ENCODE results near the gene PTPN3. TPM values are rescaled to one million over a fixed set of nuclear protein-coding genes. Genes with fewer than 3 reads are reported as not detected.

Gene PTPN3
- polyA plus RNA-seq, 3 donors: not detected

GRCh38 chr9:109391176-109391575, 106.9 kb downstream of the PTPN3 start:
- Histone ChIP-seq H3K27me3 (ENCODE audit: control insufficient read depth in 2 of 2, insufficient read depth in 2 of 2, low read length in 2 of 2) (peaks cover 0 to 3% of the 10 kb centered on the region in 2 donors), H3K79me2 (ENCODE audit: insufficient read depth, low read length) (no peaks in the 10 kb centered on the region), H3K4me3 (replicated peaks in 1 of 3; ENCODE audit: low read depth in 2 of 3, low read length in 3 of 3) (no peak overlapping the region), H3K9ac (ENCODE audit: insufficient read depth, low read length, poor library complexity, severe bottlenecking) (no peak overlapping the region), H2AFZ (ENCODE audit: insufficient read depth, low read depth, low read length, poor library complexity, severe bottlenecking) (no peak overlapping the region), H3K4me1 (ENCODE audit: control insufficient read depth in 1 of 2, insufficient read depth in 2 of 2, low read length in 2 of 2) (no peaks in the 10 kb centered on the region), H3K36me3 (replicated peaks in 1 of 2; ENCODE audit: control insufficient read depth in 1 of 2, insufficient read depth in 2 of 2, low read length in 2 of 2) (no peaks in the 10 kb centered on the region), H3K27ac (ENCODE audit: low read depth in 1 of 2, low read length in 2 of 2) (no peak overlapping the region), H3K9me3 (replicated peaks in 1 of 2; ENCODE audit: control insufficient read depth in 1 of 2, insufficient read depth in 1 of 2, low read length in 2 of 2) (no peaks in the 10 kb centered on the region), H4K20me1 (ENCODE audit: insufficient read depth, low read length) (no peaks in the 10 kb centered on the region), H3K4me2 (replicated peaks; ENCODE audit: extremely low read depth, low read length, poor library complexity, severe bottlenecking) (no peak overlapping the region)
- no peak for TF ChIP-seq CTCF (IDR thresholded peaks at IDR 0.05)
- H3K9me3 Mint-ChIP-seq: peaks cover 0 to 3% (median 0%) of the 10 kb centered on the region in 7 donors
- DNase-seq: no peak
- WGBS (ENCODE audit: insufficient coverage): 95% methylated on average over 3 of the region's 10 CpGs
- H3K4me1 Mint-ChIP-seq: no peaks in the 10 kb centered on the region
- intact Hi-C loops (cut with micrococcal nuclease): no loop called here
- H3K27ac Mint-ChIP-seq: no peak overlapping the region
- peaks cover 10 to 33% (median 16%) of the 10 kb centered on the region in 3 donors for H3K27me3 Mint-ChIP-seq (ENCODE audit: low read depth in 3 of 3)
- no peaks in the 10 kb centered on the region for H3K36me3 Mint-ChIP-seq
- peak overlapping the region in 1 of 2 donors; percentile 5 for H3K4me3 Mint-ChIP-seq

GRCh38 chr9:109387856-109388255, 110.3 kb downstream of the PTPN3 start:
- H3K4me1 Mint-ChIP-seq: no peaks in the 10 kb centered on the region
- H3K36me3 Mint-ChIP-seq: no peaks in the 10 kb centered on the region
- 82% methylated on average over 4 of the region's 6 CpGs for WGBS (ENCODE audit: insufficient coverage)
- no peaks in the 10 kb centered on the region for H3K36me3 ChIP-seq (replicated peaks in 1 of 2; ENCODE audit: control insufficient read depth in 1 of 2, insufficient read depth in 2 of 2, low read length in 2 of 2)
- no peaks in the 10 kb centered on the region for H3K9me3 ChIP-seq (replicated peaks in 1 of 2; ENCODE audit: control insufficient read depth in 1 of 2, insufficient read depth in 1 of 2, low read length in 2 of 2)
- no peaks in the 10 kb centered on the region for H3K4me1 ChIP-seq (ENCODE audit: control insufficient read depth in 1 of 2, insufficient read depth in 2 of 2, low read length in 2 of 2)
- no peak overlapping the region for H3K27ac ChIP-seq (ENCODE audit: low read depth in 1 of 2, low read length in 2 of 2)
- H3K4me2 ChIP-seq (replicated peaks; ENCODE audit: extremely low read depth, low read length, poor library complexity, severe bottlenecking): no peak overlapping the region
- no peaks in the 10 kb centered on the region for H3K27me3 ChIP-seq (ENCODE audit: control insufficient read depth in 2 of 2, insufficient read depth in 2 of 2, low read length in 2 of 2)
- peaks cover 0 to 3% (median 0%) of the 10 kb centered on the region in 7 donors for H3K9me3 Mint-ChIP-seq
- H3K4me3 Mint-ChIP-seq: peak overlapping the region in 1 of 2 donors; percentile 14
- H4K20me1 ChIP-seq (ENCODE audit: insufficient read depth, low read length): no peaks in the 10 kb centered on the region
- intact Hi-C loops (cut with micrococcal nuclease): no loop called here
- no peak overlapping the region for H2AFZ ChIP-seq (ENCODE audit: insufficient read depth, low read depth, low read length, poor library complexity, severe bottlenecking)
- no peaks in the 10 kb centered on the region for H3K79me2 ChIP-seq (ENCODE audit: insufficient read depth, low read length)
- no peak for TF ChIP-seq CTCF (IDR thresholded peaks at IDR 0.05)
- no peak overlapping the region for H3K4me3 ChIP-seq (replicated peaks in 1 of 3; ENCODE audit: low read depth in 2 of 3, low read length in 3 of 3)
- H3K9ac ChIP-seq (ENCODE audit: insufficient read depth, low read length, poor library complexity, severe bottlenecking): no peak overlapping the region
- H3K27me3 Mint-ChIP-seq (ENCODE audit: low read depth in 3 of 3): peaks cover 7 to 25% (median 17%) of the 10 kb centered on the region in 3 donors
- H3K27ac Mint-ChIP-seq: no peak overlapping the region
- no peak for DNase-seq

Measured in CD14-positive monocyte (primary cell).